DOHH2 (cell line): ENCODE measurements around the gene LOC128125822.

Source experiments
- H3F3A ChIP-seq: fragments of 200-600 bp; sonication (generic), shearing (Covaris generic); 2 replicates; pipeline ENCODE4 v1.6.0; 2016; ENCODE audit warnings: antibody characterized with exemption, mild to moderate bottlenecking; ENCODE audit not compliant: control insufficient read depth, insufficient read depth
- H3K27ac ChIP-seq: fragments of 200-600 bp; sonication (generic); 2 replicates; pipeline ENCODE4 v1.5.1; 2014; ENCODE audit warnings: low read depth, mild to moderate bottlenecking, low read length, moderate library complexity
- H3K27me3 ChIP-seq: fragments of 200-600 bp; sonication (generic); 2 replicates; pipeline ENCODE4 v1.6.1; 2014; ENCODE audit warnings: mild to moderate bottlenecking, low read length, mixed read lengths; ENCODE audit not compliant: control insufficient read depth
- H3K36me3 ChIP-seq: fragments of 200-600 bp; sonication (generic); 2 replicates; pipeline ENCODE4 v1.6.1; 2014; ENCODE audit warnings: mild to moderate bottlenecking, low read length, moderate library complexity, mixed read lengths; ENCODE audit not compliant: control insufficient read depth
- H3K4me1 ChIP-seq: fragments of 200-600 bp; sonication (generic); 2 replicates; pipeline ENCODE4 v1.6.1; 2014; ENCODE audit warnings: mild to moderate bottlenecking, low read length, mixed read lengths; ENCODE audit not compliant: control insufficient read depth
- H3K4me2 ChIP-seq: fragments of 200-600 bp; sonication (generic); 2 replicates; pipeline ENCODE4 v1.6.0; 2014; ENCODE audit warnings: mild to moderate bottlenecking, low read length, moderate library complexity
- H3K4me3 ChIP-seq: fragments of 200-600 bp; sonication (generic); 2 replicates; pipeline ENCODE4 v1.5.1; 2014; ENCODE audit warnings: mild to moderate bottlenecking, low read length, mixed read lengths
- H3K79me2 ChIP-seq: fragments of 200-600 bp; sonication (generic); 2 replicates; pipeline ENCODE4 v1.6.1; 2014; ENCODE audit warnings: mild to moderate bottlenecking, low read length, mixed read lengths; ENCODE audit not compliant: control insufficient read depth
- H3K9me2 ChIP-seq: fragments of 200-600 bp; sonication (generic); replicated peaks from 2 replicates; pipeline ENCODE4 v1.6.1; 2014; ENCODE audit warnings: mild to moderate bottlenecking, low read length, mixed read lengths; ENCODE audit not compliant: control insufficient read depth
- H3K9me3 ChIP-seq: fragments of 200-600 bp; sonication (generic); 2 replicates; pipeline ENCODE4 v1.6.1; 2014; ENCODE audit warnings: antibody characterized with exemption, low read length, mixed read lengths; ENCODE audit not compliant: control insufficient read depth, insufficient read depth
- H4K20me1 ChIP-seq: fragments of 200-600 bp; sonication (generic); 2 replicates; pipeline ENCODE4 v1.6.0; 2014; ENCODE audit warnings: low read depth, mild to moderate bottlenecking, antibody characterized with exemption, low read length, moderate library complexity; ENCODE audit not compliant: control insufficient read depth, insufficient read depth
- EZH2phosphoT487 ChIP-seq: fragments of 200-600 bp; sonication (generic); IDR thresholded peaks from 2 replicates; pipeline ENCODE4 v1.6.1; 2017; ENCODE audit warnings: borderline replicate concordance, mild to moderate bottlenecking, antibody characterized with exemption, low read length, moderate library complexity, mixed read lengths
- TF ChIP-seq, protein P1 (sequence below): fragments of 200-600 bp; sonication (generic); IDR thresholded peaks from one replicate; pipeline ENCODE4 v1.5.1; 2014; ENCODE audit warnings: antibody characterized with exemption, mild to moderate bottlenecking, low read depth, low read length; ENCODE audit not compliant: poor library complexity, severe bottlenecking

LOC128125822 gene

GRCh38 chr6:63554782-63555181, 17.5 kb upstream of the LOC128125822 start:
- Histone ChIP-seq H3K9me2 (no peaks in the 10 kb centered on the region), H3K4me3 (no peak overlapping the region), H3K79me2 (no peaks in the 10 kb centered on the region), H3K4me1 (no peaks in the 10 kb centered on the region), H3F3A (no peaks in the 10 kb centered on the region), H4K20me1 (no peaks in the 10 kb centered on the region), H3K27ac (no peak overlapping the region), H3K4me2 (no peak overlapping the region), H3K9me3 (no peaks in the 10 kb centered on the region), H3K36me3 (no peaks in the 10 kb centered on the region), H3K27me3 (peaks cover 9% of the 10 kb centered on the region)
- TF ChIP-seq, protein P1, sequence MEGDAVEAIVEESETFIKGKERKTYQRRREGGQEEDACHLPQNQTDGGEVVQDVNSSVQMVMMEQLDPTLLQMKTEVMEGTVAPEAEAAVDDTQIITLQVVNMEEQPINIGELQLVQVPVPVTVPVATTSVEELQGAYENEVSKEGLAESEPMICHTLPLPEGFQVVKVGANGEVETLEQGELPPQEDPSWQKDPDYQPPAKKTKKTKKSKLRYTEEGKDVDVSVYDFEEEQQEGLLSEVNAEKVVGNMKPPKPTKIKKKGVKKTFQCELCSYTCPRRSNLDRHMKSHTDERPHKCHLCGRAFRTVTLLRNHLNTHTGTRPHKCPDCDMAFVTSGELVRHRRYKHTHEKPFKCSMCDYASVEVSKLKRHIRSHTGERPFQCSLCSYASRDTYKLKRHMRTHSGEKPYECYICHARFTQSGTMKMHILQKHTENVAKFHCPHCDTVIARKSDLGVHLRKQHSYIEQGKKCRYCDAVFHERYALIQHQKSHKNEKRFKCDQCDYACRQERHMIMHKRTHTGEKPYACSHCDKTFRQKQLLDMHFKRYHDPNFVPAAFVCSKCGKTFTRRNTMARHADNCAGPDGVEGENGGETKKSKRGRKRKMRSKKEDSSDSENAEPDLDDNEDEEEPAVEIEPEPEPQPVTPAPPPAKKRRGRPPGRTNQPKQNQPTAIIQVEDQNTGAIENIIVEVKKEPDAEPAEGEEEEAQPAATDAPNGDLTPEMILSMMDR: no peak
- no peak for TF ChIP-seq EZH2phosphoT487

DNA sequence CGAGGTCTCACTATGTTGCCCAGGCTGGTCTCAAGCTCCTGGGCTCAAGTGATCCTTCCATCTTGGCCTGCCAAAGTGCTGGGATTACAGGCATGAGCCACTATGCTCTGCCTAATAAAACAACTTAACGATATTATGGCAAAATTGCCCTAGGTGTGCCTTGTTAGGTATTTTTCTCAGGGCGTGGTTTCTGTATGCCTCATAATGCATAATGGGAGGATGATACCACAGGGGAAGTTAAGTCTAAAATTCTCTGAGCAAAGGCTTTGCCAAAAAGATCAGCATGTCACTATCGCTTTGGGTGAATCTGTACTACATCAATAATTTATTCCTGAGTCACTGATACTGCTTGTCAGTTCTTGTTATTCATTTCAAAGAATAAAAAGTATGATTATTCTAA, 15.9 kb upstream of the LOC128125822 start:
- Histone ChIP-seq H3K4me2 (no peak overlapping the region), H3K79me2 (no peaks in the 10 kb centered on the region), H3K4me3 (no peak overlapping the region), H3K4me1 (no peaks in the 10 kb centered on the region), H3K27me3 (peaks cover 9% of the 10 kb centered on the region), H3K36me3 (no peaks in the 10 kb centered on the region), H3F3A (no peaks in the 10 kb centered on the region), H3K27ac (no peak overlapping the region), H3K9me3 (no peaks in the 10 kb centered on the region), H3K9me2 (no peaks in the 10 kb centered on the region), H4K20me1 (no peaks in the 10 kb centered on the region)
- TF ChIP-seq, protein P1: no peak
- no peak for TF ChIP-seq EZH2phosphoT487

GRCh38 chr6:63558278-63558677, 14.0 kb upstream of the LOC128125822 start:
- no peak overlapping the region for H3K4me2 ChIP-seq
- no peak overlapping the region for H3K27ac ChIP-seq

More at GRCh38 chr6:63558278-63558677, 14.0 kb upstream of the LOC128125822 start:
- Histone ChIP-seq H3K27me3 (peaks cover 9% of the 10 kb centered on the region), H3K36me3 (no peaks in the 10 kb centered on the region), H3K9me2 (no peaks in the 10 kb centered on the region), H3K9me3 (no peaks in the 10 kb centered on the region), H4K20me1 (no peaks in the 10 kb centered on the region), H3K4me1 (no peaks in the 10 kb centered on the region), H3F3A (no peaks in the 10 kb centered on the region), H3K79me2 (no peaks in the 10 kb centered on the region), H3K4me3 (no peak overlapping the region)
- TF ChIP-seq, protein P1: no peak
- no peak for TF ChIP-seq EZH2phosphoT487
